ENCODE results near the gene C8A.

The C8A gene

DNA sequence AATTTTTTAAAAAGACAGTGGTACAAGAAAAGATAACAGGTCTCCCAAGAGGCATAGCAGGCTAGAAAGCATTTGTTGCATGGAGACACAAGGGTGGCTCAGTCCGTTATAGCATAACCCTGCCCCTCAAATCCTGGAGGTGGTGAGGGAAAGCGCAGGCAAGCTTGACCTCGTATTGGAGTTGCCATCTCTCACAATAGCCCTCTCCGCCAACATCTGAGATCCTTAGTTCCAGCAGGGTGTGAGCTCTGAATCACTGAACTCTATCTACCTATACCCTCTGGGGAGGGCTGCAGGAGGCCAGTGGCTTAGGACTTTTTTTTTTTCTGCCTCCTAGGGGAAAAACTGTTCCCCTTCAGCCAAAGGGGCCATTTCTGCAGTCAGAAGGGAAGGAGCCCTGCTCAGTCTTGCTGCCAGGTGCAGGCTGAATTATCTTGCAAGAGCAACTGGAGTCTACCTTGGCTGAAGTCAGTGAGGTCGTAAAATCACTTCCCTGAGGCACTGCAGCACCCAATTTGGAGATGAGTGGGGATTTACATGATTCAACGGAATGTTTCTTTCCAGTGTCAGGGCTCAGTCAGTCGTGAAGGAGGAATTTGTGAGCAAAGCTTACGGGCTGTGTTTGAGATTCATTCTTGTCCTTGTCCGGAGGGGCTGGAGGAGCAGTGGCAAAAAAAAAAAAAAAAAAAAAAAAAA lies 17.2 kb upstream of the C8A start:
- no peak for DNase-seq (ENCODE audit: low read depth in 2 of 2)

DNA sequence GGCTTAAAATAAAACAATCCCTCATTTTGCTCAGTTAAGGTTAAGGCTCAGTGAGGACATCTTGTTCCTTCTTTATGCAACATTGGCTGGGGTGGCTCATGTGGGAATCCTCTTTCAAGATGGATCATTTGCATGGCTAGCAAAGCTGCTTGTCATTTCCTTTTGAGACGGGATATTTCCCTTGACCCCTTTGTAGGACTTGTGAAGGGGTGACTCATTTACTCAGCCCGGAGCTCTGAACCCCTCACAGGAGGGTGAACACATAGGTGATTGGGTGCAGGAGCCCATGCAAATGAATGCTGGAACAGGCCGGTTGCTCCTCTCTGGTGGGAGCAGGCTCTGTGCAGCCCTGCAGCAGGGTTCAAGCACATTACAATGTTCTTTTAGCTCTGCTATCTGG lies 15.8 kb upstream of the C8A start:
- no peak for DNase-seq (ENCODE audit: low read depth in 2 of 2)

GRCh38 chr1:56843544-56843943 lies 11.1 kb upstream of the C8A start:
- DNase-seq (ENCODE audit: low read depth in 2 of 2): no peak

DNA sequence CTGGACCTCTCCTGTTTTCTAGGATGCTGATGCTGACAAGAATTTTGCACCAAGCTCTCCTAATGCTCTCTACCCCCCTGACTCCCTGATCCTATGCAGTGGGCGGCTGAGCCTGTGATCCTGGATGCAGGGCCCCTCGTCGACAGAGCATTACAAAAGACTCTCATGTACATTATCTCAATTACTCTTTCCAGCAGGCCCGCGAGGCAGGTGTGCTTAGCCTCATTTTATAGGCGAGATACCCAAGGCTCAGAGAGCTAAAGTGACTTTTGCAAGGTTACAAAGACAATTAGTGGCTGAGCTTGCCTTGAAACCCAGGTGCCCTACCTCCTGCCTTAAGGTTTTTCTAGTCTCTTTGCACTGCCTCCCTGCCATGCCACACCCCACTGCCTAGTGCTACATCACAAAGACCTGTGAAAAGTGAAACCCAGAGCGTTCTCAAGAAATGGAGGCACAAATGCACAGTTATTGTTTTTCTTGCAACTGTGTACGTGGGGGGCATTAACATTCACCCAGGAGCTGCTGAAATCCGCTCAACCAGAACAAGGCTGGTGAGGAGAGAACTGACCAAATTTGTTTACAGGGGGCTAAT lies 10.0 kb upstream of the C8A start:
- no peak for DNase-seq (ENCODE audit: low read depth in 2 of 2)

GRCh38 chr1:56845343-56845742 lies 9.3 kb upstream of the C8A start:
- DNase-seq (ENCODE audit: low read depth in 2 of 2): no peak

- DNase-seq (ENCODE audit: low read depth in 2 of 2): no peak
Observed at GRCh38 chr1:56849750-56850149, 4.8 kb upstream of the C8A start.

DNA sequence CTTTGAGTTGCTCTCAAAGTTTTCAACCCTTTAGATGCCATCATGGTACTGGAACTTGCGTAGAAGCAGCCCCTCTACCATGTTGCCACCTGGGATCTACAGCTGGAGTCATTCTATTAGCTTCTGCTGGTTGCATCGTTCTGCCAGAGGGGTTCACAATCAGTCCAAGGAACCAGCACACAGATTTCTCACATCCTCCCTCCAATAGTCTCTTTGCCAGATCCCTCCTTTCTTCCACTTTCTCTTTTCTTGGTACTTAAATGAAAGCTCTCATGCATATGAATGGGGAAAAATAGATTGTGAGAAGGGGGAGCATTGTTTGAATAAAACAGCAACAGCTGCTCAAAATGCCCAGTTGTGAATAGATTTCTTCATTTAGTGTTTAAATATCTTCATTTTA lies 4.2 kb upstream of the C8A start:
- DNase-seq (ENCODE audit: low read depth in 2 of 2): no peak

DNA sequence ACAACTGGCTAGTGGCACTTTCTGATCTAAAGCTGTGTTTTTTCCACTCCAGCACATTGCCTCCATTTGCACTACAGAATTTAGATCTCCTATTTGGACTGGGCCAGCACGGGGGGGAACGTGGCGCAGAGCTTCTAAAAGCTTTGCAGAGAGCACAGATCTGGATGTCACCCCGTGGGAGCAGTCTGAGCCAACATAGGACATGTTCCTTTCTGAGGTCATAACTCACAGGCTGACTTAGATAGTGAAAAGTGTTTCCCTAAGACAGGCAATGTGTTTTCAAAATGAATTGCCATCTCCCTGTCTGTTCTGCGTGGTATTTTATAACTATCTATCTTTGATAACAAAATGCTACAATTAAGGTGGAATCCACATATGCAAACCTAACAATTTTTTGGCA lies 3.7 kb upstream of the C8A start:
- no peak for DNase-seq (ENCODE audit: low read depth in 2 of 2)

GRCh38 chr1:56852476-56852875 lies 2.1 kb upstream of the C8A start:
- DNase-seq (ENCODE audit: low read depth in 2 of 2): no peak

- no peak for DNase-seq (ENCODE audit: low read depth in 2 of 2)
Observed at GRCh38 chr1:56855190-56855589, 593 bp downstream of the C8A start.

- DNase-seq (ENCODE audit: low read depth in 2 of 2): no peak
Observed at GRCh38 chr1:56856186-56856585, 1.6 kb downstream of the C8A start.

- DNase-seq (ENCODE audit: low read depth in 2 of 2): no peak
Observed at GRCh38 chr1:56859287-56859686, 4.7 kb downstream of the C8A start.

GRCh38 chr1:56863265-56863992 lies 8.8 kb downstream of the C8A start:
- DNase-seq (ENCODE audit: low read depth in 2 of 2): no peak

DNA sequence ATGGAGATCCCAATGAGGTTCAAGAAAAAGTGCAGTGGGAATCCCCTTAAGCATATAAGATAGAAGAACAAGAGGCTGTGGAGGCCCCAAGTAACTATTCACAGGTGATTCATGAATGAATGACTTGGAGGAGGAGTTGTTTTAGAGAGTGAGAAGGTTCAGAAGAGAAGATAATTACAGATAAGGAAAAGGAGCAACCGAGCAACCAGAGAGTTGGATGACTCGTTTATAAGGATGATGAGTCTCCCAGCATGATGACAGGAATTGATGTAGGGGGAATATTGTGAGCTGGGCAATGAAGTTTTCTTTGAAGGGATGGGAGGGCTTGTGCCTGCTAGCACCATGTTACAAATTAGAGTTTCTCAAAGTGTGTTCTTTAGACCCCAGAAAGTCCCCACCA lies 9.8 kb downstream of the C8A start:
- DNase-seq (ENCODE audit: low read depth in 2 of 2): no peak

DNA sequence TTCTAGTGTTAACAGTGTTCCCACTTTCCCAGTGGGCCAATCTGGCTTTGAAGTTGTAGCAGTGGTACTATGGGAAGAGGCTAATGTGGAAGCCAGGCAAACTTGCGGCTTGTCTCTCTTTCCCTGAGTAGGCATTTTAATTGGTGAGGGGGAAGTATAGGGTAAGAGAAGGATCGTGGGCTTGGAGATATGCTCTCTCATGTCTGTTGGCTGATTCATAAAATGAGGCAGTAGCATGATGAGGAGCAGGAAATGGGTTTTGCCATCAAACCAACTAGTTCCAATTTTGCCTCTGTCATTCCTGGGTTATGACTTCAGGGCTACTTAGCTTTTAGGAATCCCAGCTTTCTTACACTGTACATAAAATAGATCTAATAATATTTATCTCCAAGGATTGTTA lies 12.1 kb downstream of the C8A start:
- DNase-seq (ENCODE audit: low read depth in 2 of 2): no peak

- DNase-seq (ENCODE audit: low read depth in 2 of 2): no peak
Observed at GRCh38 chr1:56867491-56867890, 12.9 kb downstream of the C8A start.

- no peak for DNase-seq (ENCODE audit: low read depth in 2 of 2)
Observed at GRCh38 chr1:56868761-56869160, 14.2 kb downstream of the C8A start.

GRCh38 chr1:56872597-56872996 lies 18.0 kb downstream of the C8A start:
- DNase-seq (ENCODE audit: low read depth in 2 of 2): no peak

- DNase-seq (ENCODE audit: low read depth in 2 of 2): no peak
Observed at GRCh38 chr1:56873213-56873612, 18.6 kb downstream of the C8A start.

DNA sequence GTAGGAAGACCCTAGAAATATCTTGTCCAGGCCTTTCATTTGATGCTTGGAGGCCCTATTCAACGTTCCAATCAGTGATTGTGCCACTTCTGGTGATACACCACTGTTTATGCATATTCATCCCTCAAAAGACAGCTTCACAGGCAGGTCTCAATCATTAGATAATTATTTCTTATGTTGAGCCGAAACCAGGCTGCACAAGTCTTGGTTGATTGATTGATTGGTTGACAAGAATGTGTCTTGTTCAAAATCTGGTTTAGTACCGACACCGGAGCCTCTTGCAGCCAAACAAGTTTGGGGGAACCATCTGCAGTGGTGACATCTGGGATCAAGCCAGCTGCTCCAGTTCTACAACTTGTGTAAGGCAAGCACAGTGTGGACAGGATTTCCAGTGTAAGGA lies 20.1 kb downstream of the C8A start:
- DNase-seq (ENCODE audit: low read depth in 2 of 2): no peak

- DNase-seq (ENCODE audit: low read depth in 2 of 2): no peak
Observed at GRCh38 chr1:56877973-56878372, 23.4 kb downstream of the C8A start.

- no peak for DNase-seq (ENCODE audit: low read depth in 2 of 2)
Observed at GRCh38 chr1:56880774-56881173, 26.2 kb downstream of the C8A start.

DNA sequence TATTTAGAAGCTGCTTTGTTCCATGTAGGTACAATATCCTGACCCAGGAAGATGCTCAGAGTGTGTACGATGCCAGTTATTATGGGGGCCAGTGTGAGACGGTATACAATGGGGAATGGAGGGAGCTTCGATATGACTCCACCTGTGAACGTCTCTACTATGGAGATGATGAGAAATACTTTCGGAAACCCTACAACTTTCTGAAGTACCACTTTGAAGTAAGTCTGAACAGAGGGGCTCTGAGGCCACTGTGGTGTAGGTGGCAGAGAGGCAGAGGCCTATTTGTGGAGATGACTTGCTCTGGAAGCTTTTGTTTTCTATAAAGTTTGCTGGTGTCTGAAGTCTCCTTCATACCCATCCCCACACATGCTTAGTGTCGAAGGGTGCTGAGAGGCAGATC lies 26.8 kb downstream of the C8A start:
- no peak for DNase-seq (ENCODE audit: low read depth in 2 of 2)

Data from stimulated activated CD4-positive, alpha-beta T cell treated with anti-CD3 and anti-CD28 coated beads, Interleukin-1b, Interleukin-23, amount 100 ng/mL, for 1 hour (primary cell).